Thyroid gland (tissue), 4 donors: ENCODE data around the gene GNAI2. TPM values are rescaled to one million over a fixed set of nuclear protein-coding genes. Genes with fewer than 3 reads are reported as not detected.
A peak's percentile ranks its signal among the peaks of the same experiment; 100 is the strongest.
"Not testable (repeated sequence)": the region's sequence is repeated elsewhere in the genome, so short reads cannot be mapped to it uniquely, and the experiment has no call there.

Source experiments
- DNase-seq, 2 donors: peaks; one replicate each; pipeline ENCODE4 v3.0.0-alpha.2; 2019
- H3K27ac ChIP-seq, 3 donors: fragments of 200-600 bp; sonication (generic); 1 replicate in 2 of 3; 2 replicates in 1 of 3; pipeline ENCODE4 v1.5.1; 2016 to 2019; ENCODE audit warnings: mild to moderate bottlenecking in 1 of 3, moderate library complexity in 1 of 3
- H3K27me3 ChIP-seq: fragments of 200-600 bp; sonication (generic); one replicate; pipeline ENCODE4 v1.5.1; 2019
- H3K36me3 ChIP-seq, 2 donors: fragments of 200-600 bp; sonication (generic); one replicate each; pipeline ENCODE4 v1.5.1; 2016 to 2019
- H3K4me1 ChIP-seq, 2 donors: fragments of 200-600 bp; sonication (generic); one replicate each; pipeline ENCODE4 v1.5.1; 2017 to 2019
- H3K4me3 ChIP-seq, 3 donors: fragments of 200-600 bp; sonication (generic); replicated peaks in 1 of 3; 1 replicate in 2 of 3; 2 replicates in 1 of 3; pipeline ENCODE4 v1.5.1; 2016; ENCODE audit warnings: mild to moderate bottlenecking in 1 of 3
- H3K9me3 ChIP-seq: fragments of 200-600 bp; sonication (generic); one replicate; pipeline ENCODE4 v1.5.1; 2017
- CTCF ChIP-seq, 6 experiments: fragments of 200-600 bp in 3 of 6; fragments of 450-650 bp in 3 of 6; sonication (generic) in 3 of 6; IDR thresholded peaks; one replicate each; pipeline ENCODE4 v1.5.1; 2016 to 2019; ENCODE audit warnings: antibody characterized with exemption in 6 of 6, mild to moderate bottlenecking in 2 of 6, inconsistent platforms in 1 of 6, moderate library complexity in 1 of 6
- POLR2A ChIP-seq, 2 donors: fragments of 450-650 bp; IDR thresholded peaks; one replicate each; pipeline ENCODE4 v1.6.1; 2017; ENCODE audit warnings: antibody characterized with exemption in 2 of 2, mild to moderate bottlenecking in 2 of 2, moderate library complexity in 1 of 2
- WGBS, 2 donors: methylation state at CpG; one replicate each; pipeline ENCODE4 v1.1.5; 2017; 5-methylcytosine and 5-hydroxymethylcytosine counted together
- intact Hi-C: fragments of 100-400 bp; cut with DNase I; formaldehyde crosslinking; loops from one replicate; pipeline ENCODE4 v1.15.1; 2023
- total RNA-seq, 4 donors: library from RNA; depleted of rRNA; stranded (reverse); fragments of >200 nt; gene quantifications; one replicate each; pipeline ENCODE4 v1.2.3, GENCODE V29; 2016

The GNAI2 gene
- total RNA-seq, 4 donors from 2014 or later = 111 to 171 (median 142) TPM

- no peak for TF ChIP-seq POLR2A (IDR thresholded peaks at IDR 0.05)
- no peak for TF ChIP-seq CTCF (IDR thresholded peaks at IDR 0.05)
- Histone ChIP-seq H3K4me3 (peak overlapping the region in 1 of 3 donors; percentile 18), H3K9me3 (no peaks in the 10 kb centered on the region), H3K27me3 (no peaks in the 10 kb centered on the region), H3K4me1 (peaks cover 62 to 80% of the 10 kb centered on the region in 2 donors), H3K27ac (peak overlapping the region; percentile 45 to 92 (median 73)), H3K36me3 (no peaks in the 10 kb centered on the region)
- 71 to 75% methylated on average over 4 of the region's 4 CpGs for WGBS, 2 donors
- intact Hi-C loops = no loop called here
- no peak for DNase-seq
Measured at GRCh38 chr3:50269460-50269859, 33.5 kb downstream of the GNAI2 start.

- no peak for DNase-seq
- TF ChIP-seq CTCF (IDR thresholded peaks at IDR 0.05) = no peak
- TF ChIP-seq POLR2A (IDR thresholded peaks at IDR 0.05) = no peak
- Histone ChIP-seq H3K27ac (peak overlapping the region in 1 of 3 donors; percentile 92), H3K27me3 (no peaks in the 10 kb centered on the region), H3K36me3 (no peaks in the 10 kb centered on the region), H3K4me1 (peaks cover 56 to 76% of the 10 kb centered on the region in 2 donors), H3K9me3 (no peaks in the 10 kb centered on the region), H3K4me3 (no peak overlapping the region)
- WGBS, 2 donors = 97% methylated on average over 8 of the region's 8 CpGs; no CpG with 5 or more reads in 1 of the 2 donors
- intact Hi-C loops = no loop called here
Measured at GRCh38 chr3:50269977-50270413, 34.0 kb downstream of the GNAI2 start.

GRCh38 chr3:50270422-50271224 is 34.6 kb downstream of the GNAI2 start:
- TF ChIP-seq POLR2A (IDR thresholded peaks at IDR 0.05) = no peak
- TF ChIP-seq CTCF (IDR thresholded peaks at IDR 0.05) = no peak
- H3K4me1 ChIP-seq = peaks cover 51 to 70% of the 10 kb centered on the region in 2 donors
- H3K27me3 ChIP-seq = no peaks in the 10 kb centered on the region
- intact Hi-C loops = no loop called here
- H3K36me3 ChIP-seq = no peaks in the 10 kb centered on the region
- no peaks in the 10 kb centered on the region for H3K9me3 ChIP-seq
- WGBS, 2 donors = 88 to 89% methylated on average over 10 to 17 of the region's 19 CpGs
- no peak overlapping the region for H3K27ac ChIP-seq
- H3K4me3 ChIP-seq = no peak overlapping the region
- DNase-seq = no peak

GRCh38 chr3:50271314-50271936 is 35.4 kb downstream of the GNAI2 start:
- H3K9me3 ChIP-seq = no peaks in the 10 kb centered on the region
- H3K4me1 ChIP-seq = peaks cover 43 to 62% of the 10 kb centered on the region in 2 donors
- intact Hi-C loops = no loop called here
- WGBS, 2 donors = 89 to 92% methylated on average over 9 to 10 of the region's 10 CpGs
- no peaks in the 10 kb centered on the region for H3K36me3 ChIP-seq
- DNase-seq = no peak
- H3K27ac ChIP-seq = no peak overlapping the region
- no peak overlapping the region for H3K4me3 ChIP-seq
- no peak for TF ChIP-seq POLR2A (IDR thresholded peaks at IDR 0.05)
- no peak for TF ChIP-seq CTCF (IDR thresholded peaks at IDR 0.05)
- H3K27me3 ChIP-seq = no peaks in the 10 kb centered on the region

GRCh38 chr3:50272538-50272910 is 36.5 kb downstream of the GNAI2 start:
- intact Hi-C loops = loop anchor here (2.0 kb wide), 1 partner anchor 46 kb away; no protein-coding TSS in a partner anchor
- not testable (repeated sequence) for H3K27me3 ChIP-seq, DNase-seq, H3K9me3 ChIP-seq, H3K4me3 ChIP-seq, H3K36me3 ChIP-seq, H3K27ac ChIP-seq
- WGBS, 2 donors = 48 to 56% methylated on average over 10 of the region's 10 CpGs
- H3K4me1 ChIP-seq = peaks cover 34 to 54% of the 10 kb centered on the region in 2 donors
